ENCODE results near the gene PPIA. TPM values are rescaled to one million over a fixed set of nuclear protein-coding genes. Genes with fewer than 3 reads are reported as not detected.

Gene PPIA
- total RNA-seq, 4 donors from 2014 or later, result 1,097 to 2,167 (median 1,431) TPM

GRCh38 chr7:44849259-44849884 is 52.9 kb downstream of the PPIA start:
- TF ChIP-seq POLR2A (IDR thresholded peaks at IDR 0.05) (no peak), EP300 (IDR thresholded peaks at IDR 0.05) (no peak), POLR2AphosphoS5 (IDR thresholded peaks at IDR 0.05) (no peak)
- TF ChIP-seq, protein P1, sequence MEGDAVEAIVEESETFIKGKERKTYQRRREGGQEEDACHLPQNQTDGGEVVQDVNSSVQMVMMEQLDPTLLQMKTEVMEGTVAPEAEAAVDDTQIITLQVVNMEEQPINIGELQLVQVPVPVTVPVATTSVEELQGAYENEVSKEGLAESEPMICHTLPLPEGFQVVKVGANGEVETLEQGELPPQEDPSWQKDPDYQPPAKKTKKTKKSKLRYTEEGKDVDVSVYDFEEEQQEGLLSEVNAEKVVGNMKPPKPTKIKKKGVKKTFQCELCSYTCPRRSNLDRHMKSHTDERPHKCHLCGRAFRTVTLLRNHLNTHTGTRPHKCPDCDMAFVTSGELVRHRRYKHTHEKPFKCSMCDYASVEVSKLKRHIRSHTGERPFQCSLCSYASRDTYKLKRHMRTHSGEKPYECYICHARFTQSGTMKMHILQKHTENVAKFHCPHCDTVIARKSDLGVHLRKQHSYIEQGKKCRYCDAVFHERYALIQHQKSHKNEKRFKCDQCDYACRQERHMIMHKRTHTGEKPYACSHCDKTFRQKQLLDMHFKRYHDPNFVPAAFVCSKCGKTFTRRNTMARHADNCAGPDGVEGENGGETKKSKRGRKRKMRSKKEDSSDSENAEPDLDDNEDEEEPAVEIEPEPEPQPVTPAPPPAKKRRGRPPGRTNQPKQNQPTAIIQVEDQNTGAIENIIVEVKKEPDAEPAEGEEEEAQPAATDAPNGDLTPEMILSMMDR (IDR thresholded peaks at IDR 0.05), result no peak
- no peaks in the 10 kb centered on the region for H3K9me3 ChIP-seq
- no peaks in the 10 kb centered on the region for H3K27me3 ChIP-seq

GRCh38 chr7:44849885-44850544 is 53.5 kb downstream of the PPIA start:
- no peak overlapping the region for H3K4me3 ChIP-seq
- H3K9me3 ChIP-seq, result no peaks in the 10 kb centered on the region
- H3K36me3 ChIP-seq, result no peaks in the 10 kb centered on the region
- no peak overlapping the region for H3K27ac ChIP-seq
- H3K4me1 ChIP-seq, result peaks cover 0 to 28% (median 3%) of the 10 kb centered on the region in 3 donors
- no peaks in the 10 kb centered on the region for H3K27me3 ChIP-seq
- no peak for TF ChIP-seq POLR2AphosphoS5 (IDR thresholded peaks at IDR 0.05)
- TF ChIP-seq, protein P1 (IDR thresholded peaks at IDR 0.05), result no peak
- TF ChIP-seq POLR2A (IDR thresholded peaks at IDR 0.05), result no peak
- no peak for TF ChIP-seq EP300 (IDR thresholded peaks at IDR 0.05)
- no peak for ATAC-seq
- 59 to 73% methylated on average over 3 to 5 of the region's 5 CpGs for WGBS, 2 donors (ENCODE audit: low coverage in 1 of 2)

More at GRCh38 chr7:44849259-44849884, 52.9 kb downstream of the PPIA start:
- H3K27ac ChIP-seq, result peak overlapping the region in 1 of 4 donors; percentile 93
- H3K4me3 ChIP-seq, result no peak overlapping the region
- 65 to 70% methylated on average over 8 to 9 of the region's 10 CpGs for WGBS, 2 donors (ENCODE audit: low coverage in 1 of 2)
- peaks cover 0 to 34% (median 3%) of the 10 kb centered on the region in 3 donors for H3K4me1 ChIP-seq
- ATAC-seq, result no peak
- no peaks in the 10 kb centered on the region for H3K36me3 ChIP-seq

DNA sequence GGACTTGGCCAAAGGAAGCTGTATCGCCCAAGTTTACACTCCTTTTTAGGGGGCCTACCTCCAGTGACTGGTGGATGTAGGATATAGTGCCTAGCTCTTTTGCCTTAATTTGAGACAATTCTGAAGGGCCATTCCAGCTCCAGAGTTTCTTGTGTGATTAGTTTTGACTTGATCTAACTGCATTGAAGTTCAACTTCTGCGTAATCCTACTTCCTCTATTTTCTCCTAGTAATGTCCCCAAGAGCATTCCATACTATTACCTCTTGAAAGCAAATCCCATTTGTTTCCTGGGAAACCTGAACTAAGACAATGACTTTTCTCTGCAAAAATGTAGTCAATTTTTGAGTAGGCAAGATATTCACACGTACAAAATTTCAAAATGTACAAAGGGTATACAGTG is 56.1 kb downstream of the PPIA start:
- H3K4me1 ChIP-seq, result peaks cover 0 to 18% (median 0%) of the 10 kb centered on the region in 3 donors
- no peaks in the 10 kb centered on the region for H3K27me3 ChIP-seq
- H3K27ac ChIP-seq, result no peak overlapping the region
- no peaks in the 10 kb centered on the region for H3K36me3 ChIP-seq
- TF ChIP-seq, protein P1 (IDR thresholded peaks at IDR 0.05), result no peak
- TF ChIP-seq POLR2A (IDR thresholded peaks at IDR 0.05) (no peak), POLR2AphosphoS5 (IDR thresholded peaks at IDR 0.05) (no peak), EP300 (IDR thresholded peaks at IDR 0.05) (no peak)
- H3K9me3 ChIP-seq, result no peaks in the 10 kb centered on the region
- 71 to 84% methylated on average over 3 of the region's 3 CpGs for WGBS, 2 donors (ENCODE audit: low coverage in 1 of 2)
- H3K4me3 ChIP-seq, result no peak overlapping the region
- ATAC-seq, result no peak

Other genes with a start within 250 kb of the PPIA start
- gene DDX56, start 222.8 kb upstream of the PPIA start, total RNA-seq, result 10 to 100 TPM; 34.2 to 46.4 (median 41.4) TPM
- 100 to 1,000 TPM; 124 to 193 (median 160) TPM for gene TMED4, start 214.4 kb upstream of the PPIA start, total RNA-seq
- gene OGDH, start 190.1 kb upstream of the PPIA start, total RNA-seq, result 100 to 1,000 TPM; 112 to 222 (median 137) TPM
- gene ZMIZ2, start 47.8 kb upstream of the PPIA start, total RNA-seq, result 10 to 100 TPM; 12.7 to 28.0 (median 20.5) TPM
- gene H2AZ2, start 51.4 kb downstream of the PPIA start, total RNA-seq, result 100 to 1,000 TPM; 207 to 242 (median 215) TPM
- gene PURB, start 88.8 kb downstream of the PPIA start, total RNA-seq, result 10 to 100 TPM; 35.0 to 54.3 (median 45.7) TPM
- 1 to 10 TPM; 1.4 to 3.6 (median 2.0) TPM for gene MYO1G, start 182.3 kb downstream of the PPIA start, total RNA-seq
- 10 to 100 TPM; 35.8 to 62.0 (median 51.9) TPM for gene CCM2, start 203.5 kb downstream of the PPIA start, total RNA-seq

Measured in gastroesophageal sphincter (tissue), 4 donors.